ENCODE results near the gene EIF4EBP2.

The EIF4EBP2 gene

DNA sequence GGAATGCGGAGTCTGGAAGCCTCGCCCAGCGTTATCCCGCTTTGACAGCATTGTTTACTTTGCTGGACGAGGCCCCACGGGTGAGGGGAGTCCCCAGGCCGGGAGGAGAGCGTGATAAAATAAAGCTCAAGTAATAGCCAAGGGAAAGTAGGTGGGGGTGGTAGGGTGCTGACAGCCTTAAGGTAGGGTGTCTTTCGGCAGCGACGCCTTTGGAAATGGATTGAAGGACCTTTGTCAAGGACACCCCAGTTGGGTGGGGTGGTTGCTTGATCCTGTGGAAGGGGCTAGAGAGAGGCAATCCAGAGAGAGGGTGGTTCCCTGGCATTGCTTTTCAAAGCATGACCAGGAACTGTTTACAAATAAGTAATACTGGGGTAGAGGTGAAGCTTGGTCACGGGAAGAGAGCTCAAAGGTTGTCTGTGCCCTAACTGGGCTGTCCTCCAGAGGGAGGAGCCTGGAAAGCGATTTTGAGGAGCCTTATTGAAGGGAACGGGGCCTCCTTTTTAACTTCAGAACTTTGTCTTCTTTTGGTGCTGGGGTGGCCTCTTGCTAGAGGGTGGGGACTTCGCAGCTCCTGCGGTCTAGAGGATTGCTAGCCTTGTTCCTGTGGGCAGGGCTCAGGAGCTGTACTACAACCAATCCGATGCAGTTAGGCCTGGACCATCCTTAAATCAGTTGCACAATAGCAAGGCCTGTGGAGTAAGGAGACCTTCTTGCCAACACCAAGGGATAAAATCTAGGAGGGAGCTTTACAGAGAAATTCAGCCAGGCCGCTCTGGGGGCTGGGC lies 1.3 kb downstream of the EIF4EBP2 start:
- H3K27me3 Mint-ChIP-seq = no peaks in the 10 kb centered on the region
- H3K4me3 Mint-ChIP-seq = peak overlapping the region; percentile 96 to 100
- DNase-seq (peak; percentile 21 to 30), ATAC-seq (peak; percentile 41)
- peaks cover 56% of the 10 kb centered on the region for H3K4me1 Mint-ChIP-seq
- no peaks in the 10 kb centered on the region for H3K9me3 Mint-ChIP-seq
- H3K27ac Mint-ChIP-seq = peak overlapping the region; percentile 96 to 97

DNA sequence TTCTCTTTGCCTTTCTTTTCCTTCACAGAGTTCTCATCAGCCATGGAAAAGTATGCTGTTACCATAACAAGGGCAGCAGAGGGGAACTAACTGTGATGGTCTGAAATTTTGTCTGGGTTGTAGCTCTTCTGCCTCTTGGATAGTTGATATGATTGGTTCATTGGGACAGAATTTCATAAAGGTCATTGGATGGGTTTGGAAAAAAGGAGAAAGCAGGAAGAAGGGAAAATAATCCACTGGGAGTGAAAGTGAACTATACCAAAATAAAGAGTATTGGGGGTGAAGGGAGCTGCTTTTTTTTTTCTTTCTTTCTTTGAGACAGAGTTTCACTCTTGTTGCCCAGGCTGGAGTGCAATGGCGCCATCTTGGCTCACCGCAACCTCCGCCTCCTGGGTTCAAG lies 5.8 kb downstream of the EIF4EBP2 start:
- Mint-ChIP-seq H3K9me3 (no peaks in the 10 kb centered on the region), H3K27ac (no peak overlapping the region), H3K4me3 (no peak overlapping the region), H3K4me1 (peaks cover 58% of the 10 kb centered on the region), H3K27me3 (no peaks in the 10 kb centered on the region)
- DNase-seq (no peak), ATAC-seq (no peak)

DNA sequence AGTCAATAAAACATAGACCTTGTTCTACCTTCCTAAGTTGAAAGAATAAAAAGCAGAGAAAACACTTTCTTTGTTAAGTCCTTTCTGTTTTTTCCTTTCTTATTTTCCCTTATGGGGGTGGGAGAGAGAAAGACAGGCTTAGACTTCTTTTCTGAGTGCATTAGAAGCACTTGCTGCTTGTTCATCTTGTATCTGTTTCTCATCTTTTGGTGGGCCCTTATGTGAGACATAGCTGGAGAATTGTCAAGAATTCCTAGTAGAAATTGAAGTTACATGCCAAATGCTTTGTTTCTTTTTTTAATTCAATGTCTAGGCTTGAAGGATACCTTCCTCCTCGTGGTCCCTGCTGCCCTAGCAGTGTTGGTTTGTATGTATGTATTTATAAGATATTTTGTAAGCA lies 6.7 kb downstream of the EIF4EBP2 start:
- no peak for DNase-seq
- Mint-ChIP-seq H3K9me3 (no peaks in the 10 kb centered on the region), H3K27me3 (no peaks in the 10 kb centered on the region), H3K27ac (peak overlapping the region in 1 of 2 donors; percentile 75), H3K4me3 (no peak overlapping the region), H3K4me1 (peaks cover 53% of the 10 kb centered on the region)
- no peak for ATAC-seq

DNA sequence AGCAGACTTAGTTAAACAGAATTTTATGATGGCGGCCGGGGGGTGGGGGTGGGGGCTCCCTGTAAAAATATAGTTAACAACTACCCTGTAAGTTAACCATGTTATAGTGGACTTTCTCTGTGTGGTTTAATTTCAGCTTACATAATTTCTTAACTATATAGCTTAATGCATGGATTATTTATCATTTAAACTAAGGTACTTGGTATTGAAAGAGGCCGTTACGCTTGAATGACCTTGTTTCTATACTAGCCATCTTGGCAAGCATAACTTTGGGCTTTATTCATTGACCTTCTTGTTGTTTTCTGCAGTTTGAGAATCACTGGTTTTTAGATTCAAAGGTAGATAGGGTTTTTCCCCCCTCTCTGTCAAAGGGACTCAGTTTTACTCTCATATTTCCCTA lies 8.4 kb downstream of the EIF4EBP2 start:
- Mint-ChIP-seq H3K4me3 (no peak overlapping the region), H3K27me3 (no peaks in the 10 kb centered on the region), H3K9me3 (no peaks in the 10 kb centered on the region), H3K4me1 (peaks cover 56% of the 10 kb centered on the region), H3K27ac (no peak overlapping the region)
- DNase-seq (no peak), ATAC-seq (no peak)

GRCh38 chr10:70417568-70417967 lies 13.6 kb downstream of the EIF4EBP2 start:
- H3K4me3 Mint-ChIP-seq = peak overlapping the region in 1 of 2 donors; percentile 1

GRCh38 chr10:70418229-70418628 lies 14.3 kb downstream of the EIF4EBP2 start:
- no peaks in the 10 kb centered on the region for H3K27me3 Mint-ChIP-seq
- peak; percentile 61 for ATAC-seq
- H3K4me3 Mint-ChIP-seq = no peak overlapping the region
- peaks cover 39% of the 10 kb centered on the region for H3K4me1 Mint-ChIP-seq
- H3K9me3 Mint-ChIP-seq = no peaks in the 10 kb centered on the region
- DNase-seq = no peak
- H3K27ac Mint-ChIP-seq = no peak overlapping the region

More at GRCh38 chr10:70417568-70417967, 13.6 kb downstream of the EIF4EBP2 start:
- Mint-ChIP-seq H3K27me3 (no peaks in the 10 kb centered on the region), H3K9me3 (no peaks in the 10 kb centered on the region), H3K4me1 (peaks cover 42% of the 10 kb centered on the region), H3K27ac (peak overlapping the region in 1 of 2 donors; percentile 28)
- DNase-seq (no peak), ATAC-seq (peak; percentile 78)

- Mint-ChIP-seq H3K9me3 (no peaks in the 10 kb centered on the region), H3K27ac (peak overlapping the region in 1 of 2 donors; percentile 3), H3K4me1 (peaks cover 39% of the 10 kb centered on the region), H3K4me3 (no peak overlapping the region), H3K27me3 (no peaks in the 10 kb centered on the region)
- no peak for ATAC-seq
- DNase-seq = no peak
These were observed 14.8 kb downstream of the EIF4EBP2 start for GRCh38 chr10:70418713-70419112.

- Mint-ChIP-seq H3K9me3 (no peaks in the 10 kb centered on the region), H3K4me3 (no peak overlapping the region), H3K27me3 (no peaks in the 10 kb centered on the region), H3K27ac (no peak overlapping the region), H3K4me1 (peaks cover 4% of the 10 kb centered on the region)
- no peak for DNase-seq
- ATAC-seq = no peak
These were observed 20.4 kb downstream of the EIF4EBP2 start for GRCh38 chr10:70424320-70424719.

DNA sequence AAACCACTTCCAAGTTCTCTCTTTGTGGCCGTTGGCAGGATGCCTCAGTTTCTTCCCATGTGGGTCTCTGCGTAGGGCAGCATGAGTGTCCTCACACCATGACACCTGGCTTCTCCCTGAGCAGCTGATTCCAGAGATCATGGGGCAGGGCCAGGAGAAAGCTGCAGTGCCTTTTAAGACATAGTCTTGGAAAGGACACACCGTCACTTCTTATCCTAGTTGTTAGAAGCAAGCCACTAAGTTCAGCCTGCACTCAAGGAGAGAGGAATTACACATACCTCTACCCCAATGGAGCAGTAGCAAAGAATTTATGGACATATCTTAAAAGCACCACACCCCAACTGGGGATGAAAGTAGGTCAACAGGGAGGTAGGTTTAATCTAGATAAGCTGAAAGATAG lies 21.2 kb downstream of the EIF4EBP2 start:
- Mint-ChIP-seq H3K4me1 (no peaks in the 10 kb centered on the region), H3K9me3 (no peaks in the 10 kb centered on the region), H3K27ac (no peak overlapping the region), H3K27me3 (no peaks in the 10 kb centered on the region), H3K4me3 (no peak overlapping the region)
- DNase-seq = no peak
- ATAC-seq = no peak

GRCh38 chr10:70426823-70427222 lies 22.9 kb downstream of the EIF4EBP2 start:
- Mint-ChIP-seq H3K4me1 (peaks cover under 1% of the 10 kb centered on the region), H3K9me3 (no peaks in the 10 kb centered on the region), H3K4me3 (no peak overlapping the region), H3K27ac (no peak overlapping the region), H3K27me3 (no peaks in the 10 kb centered on the region)
- DNase-seq (no peak), ATAC-seq (no peak)

DNA sequence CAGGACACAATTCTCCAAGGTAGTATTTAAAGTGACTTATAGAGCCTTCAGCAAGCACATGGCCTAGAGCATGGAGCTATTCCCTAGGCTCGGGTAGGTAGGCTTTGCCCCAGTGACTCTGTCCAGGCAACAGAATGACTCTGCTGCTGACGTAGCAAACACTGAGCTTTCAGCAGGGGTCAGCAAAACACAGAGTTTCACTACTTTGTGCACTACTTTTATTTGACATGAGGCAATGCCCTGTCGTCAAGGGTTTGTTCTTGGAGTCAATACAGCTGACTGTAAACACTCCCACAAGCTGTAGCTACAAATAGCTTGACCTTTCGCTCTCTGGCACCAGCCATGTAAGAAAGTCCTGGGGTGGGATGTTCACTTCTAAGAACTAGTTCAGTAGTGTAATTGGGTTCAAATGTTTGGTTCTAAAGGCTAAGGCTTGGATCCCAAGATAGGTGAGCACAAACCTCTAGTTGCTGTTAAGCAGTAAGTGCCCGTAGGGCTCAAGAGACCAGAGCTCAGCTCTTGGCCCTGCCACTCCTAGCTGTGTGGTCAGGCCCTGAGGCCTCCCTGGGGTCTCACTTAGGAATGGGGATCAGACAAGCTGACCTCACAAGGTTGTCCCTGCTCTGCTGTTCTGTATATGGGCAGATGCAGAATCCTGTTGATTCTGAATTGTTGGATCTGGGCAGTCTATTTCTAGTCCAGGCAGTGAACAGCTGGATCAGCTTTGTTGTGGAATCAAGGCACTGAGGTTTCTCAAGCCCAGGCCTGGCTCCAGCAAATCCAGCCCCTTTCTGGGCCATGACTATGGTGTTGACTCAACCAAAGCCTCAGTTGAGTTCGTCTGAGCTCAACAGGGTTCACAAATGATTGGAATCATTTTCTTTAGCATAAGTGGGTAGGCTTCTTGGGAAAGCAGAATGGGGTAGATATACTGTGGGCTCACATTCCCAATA lies 26.8 kb downstream of the EIF4EBP2 start:
- Mint-ChIP-seq H3K4me3 (no peak overlapping the region), H3K4me1 (peaks cover 14% of the 10 kb centered on the region), H3K27ac (peak overlapping the region in 1 of 2 donors; percentile 48), H3K9me3 (no peaks in the 10 kb centered on the region), H3K27me3 (no peaks in the 10 kb centered on the region)
- no peak for ATAC-seq
- no peak for DNase-seq

GRCh38 chr10:70432101-70432500 lies 28.2 kb downstream of the EIF4EBP2 start:
- Mint-ChIP-seq H3K4me1 (peaks cover 14% of the 10 kb centered on the region), H3K4me3 (no peak overlapping the region), H3K9me3 (no peaks in the 10 kb centered on the region), H3K27me3 (no peaks in the 10 kb centered on the region), H3K27ac (no peak overlapping the region)
- DNase-seq = no peak
- ATAC-seq = no peak

- ATAC-seq (no peak), DNase-seq (no peak)
- Mint-ChIP-seq H3K4me1 (peaks cover 14% of the 10 kb centered on the region), H3K27me3 (no peaks in the 10 kb centered on the region), H3K27ac (peak overlapping the region; percentile 3 to 36), H3K4me3 (no peak overlapping the region), H3K9me3 (no peaks in the 10 kb centered on the region)
These were observed 28.8 kb downstream of the EIF4EBP2 start for GRCh38 chr10:70432561-70433263.

GRCh38 chr10:70433581-70434280 lies 29.8 kb downstream of the EIF4EBP2 start:
- no peak for ATAC-seq
- Mint-ChIP-seq H3K27ac (no peak overlapping the region), H3K27me3 (peaks cover 5% of the 10 kb centered on the region), H3K9me3 (no peaks in the 10 kb centered on the region), H3K4me1 (peaks cover 14% of the 10 kb centered on the region), H3K4me3 (no peak overlapping the region)
- no peak for DNase-seq

Measured in stimulated activated naive CD8-positive, alpha-beta T cell treated with anti-CD3 and anti-CD28 coated beads, Interleukin-15, amount 100 ng/mL, for 72 hours (primary cell).